GM18520 (cell line): ENCODE results near the gene PHF20.
"Not testable (repeated sequence)": the region's sequence is repeated elsewhere in the genome, so short reads cannot be mapped to it uniquely, and the experiment has no call there.

Experiments used
- ATAC-seq: cut with Tn5 transposase; IDR thresholded peaks from one replicate; pipeline ENCODE4 v1.9.1; 2021; ENCODE audit not compliant: unreplicated experiment

Gene PHF20

GRCh38 chr20:35883778-35884540, 112.1 kb downstream of the PHF20 start:
- ATAC-seq: no peak

- ATAC-seq: no peak
Measured at GRCh38 chr20:35884541-35884865, 112.7 kb downstream of the PHF20 start.

- no peak for ATAC-seq
Measured at GRCh38 chr20:35885212-35885611, 113.4 kb downstream of the PHF20 start.

GRCh38 chr20:35886537-35886936, 114.7 kb downstream of the PHF20 start:
- no peak for ATAC-seq

- ATAC-seq: no peak
Measured at GRCh38 chr20:35887393-35888064, 115.7 kb downstream of the PHF20 start.

GRCh38 chr20:35888657-35889056, 116.8 kb downstream of the PHF20 start:
- ATAC-seq: no peak

GRCh38 chr20:35891375-35891774, 119.6 kb downstream of the PHF20 start:
- no peak for ATAC-seq

- no peak for ATAC-seq
Measured at GRCh38 chr20:35892871-35893270, 121.1 kb downstream of the PHF20 start.

GRCh38 chr20:35893942-35894341, 122.1 kb downstream of the PHF20 start:
- peak; percentile 96 for ATAC-seq

GRCh38 chr20:35895516-35895915, 123.7 kb downstream of the PHF20 start:
- ATAC-seq: not testable (repeated sequence)

- no peak for ATAC-seq
Measured at GRCh38 chr20:35899064-35899463, 127.2 kb downstream of the PHF20 start.

- ATAC-seq: not testable (repeated sequence)
Measured at GRCh38 chr20:35901230-35901629, 129.4 kb downstream of the PHF20 start.

GRCh38 chr20:35901678-35902544, 130.1 kb downstream of the PHF20 start:
- ATAC-seq: no peak

GRCh38 chr20:35902545-35902941, 130.7 kb downstream of the PHF20 start:
- ATAC-seq: no peak

- no peak for ATAC-seq
Measured at GRCh38 chr20:35903843-35904242, 132.0 kb downstream of the PHF20 start.

- no peak for ATAC-seq
Measured at GRCh38 chr20:35904982-35905663, 133.3 kb downstream of the PHF20 start.

GRCh38 chr20:35907017-35907701, 135.3 kb downstream of the PHF20 start:
- ATAC-seq: no peak

- ATAC-seq: no peak
Measured at GRCh38 chr20:35908007-35908406, 136.2 kb downstream of the PHF20 start.

GRCh38 chr20:35909176-35909575, 137.4 kb downstream of the PHF20 start:
- no peak for ATAC-seq

GRCh38 chr20:35909796-35910195, 138.0 kb downstream of the PHF20 start:
- ATAC-seq: no peak

GRCh38 chr20:35910254-35910653, 138.4 kb downstream of the PHF20 start:
- ATAC-seq: no peak
